ENCODE measurements around the gene XRCC6. TPM values are rescaled to one million over a fixed set of nuclear protein-coding genes. Genes with fewer than 3 reads are reported as not detected.

Gene XRCC6
- total and polyA plus RNA-seq, 2 of the 13 experiments (the other 11 are each of a cell fraction or from before 2014, with no cell fraction given): 124 to 625 TPM

DNA sequence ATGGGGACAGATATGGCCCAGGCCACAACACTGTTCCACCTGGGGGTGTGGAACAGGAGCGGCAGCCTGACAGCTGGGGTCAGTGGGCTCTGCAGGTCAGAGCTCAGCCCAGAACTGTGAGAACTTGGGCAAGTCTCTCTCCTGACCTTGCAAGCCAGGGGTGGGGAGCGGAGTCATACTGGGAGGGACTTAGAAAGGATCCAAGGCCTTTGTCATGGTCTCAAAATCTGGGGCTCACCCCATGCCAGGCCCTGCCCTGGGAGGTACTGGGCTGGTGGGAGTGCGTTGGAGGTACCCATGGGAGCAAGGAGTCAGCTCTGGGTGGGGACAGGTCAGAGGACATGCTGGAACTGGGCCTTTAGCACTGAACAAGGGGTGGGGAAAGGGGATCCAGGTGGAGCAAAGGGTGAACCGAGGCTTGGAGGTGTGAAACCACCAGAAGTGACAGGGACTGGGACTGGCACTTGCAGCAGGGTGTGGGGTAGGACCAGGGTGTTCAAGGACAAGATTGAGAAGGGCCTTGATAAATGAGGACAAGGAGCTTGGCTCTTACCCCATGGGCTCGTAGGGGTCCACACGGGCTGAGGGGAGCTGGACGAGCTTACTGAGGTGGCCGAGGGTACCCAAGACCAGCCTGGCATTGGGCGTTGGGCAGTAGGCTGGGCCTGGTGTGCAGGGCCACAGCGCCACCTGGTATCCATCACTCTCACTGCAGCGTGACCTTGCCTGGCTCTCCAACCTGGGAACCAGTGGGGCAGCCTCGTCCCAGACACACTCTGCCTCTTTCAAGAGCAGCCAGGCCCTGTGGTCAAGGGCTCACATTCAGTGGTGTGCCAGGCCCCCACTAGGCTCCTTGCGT, 24.1 kb upstream of the XRCC6 start (continued):
- TF ChIP-seq, protein P1, sequence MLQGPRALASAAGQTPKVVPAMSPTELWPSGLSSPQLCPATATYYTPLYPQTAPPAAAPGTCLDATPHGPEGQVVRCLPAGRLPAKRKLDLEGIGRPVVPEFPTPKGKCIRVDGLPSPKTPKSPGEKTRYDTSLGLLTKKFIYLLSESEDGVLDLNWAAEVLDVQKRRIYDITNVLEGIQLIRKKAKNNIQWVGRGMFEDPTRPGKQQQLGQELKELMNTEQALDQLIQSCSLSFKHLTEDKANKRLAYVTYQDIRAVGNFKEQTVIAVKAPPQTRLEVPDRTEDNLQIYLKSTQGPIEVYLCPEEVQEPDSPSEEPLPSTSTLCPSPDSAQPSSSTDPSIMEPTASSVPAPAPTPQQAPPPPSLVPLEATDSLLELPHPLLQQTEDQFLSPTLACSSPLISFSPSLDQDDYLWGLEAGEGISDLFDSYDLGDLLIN (CRISPR knock-in tag; IDR thresholded peaks at IDR 0.05; ENCODE audit: borderline replicate concordance): no peak
- TF ChIP-seq, protein P2, sequence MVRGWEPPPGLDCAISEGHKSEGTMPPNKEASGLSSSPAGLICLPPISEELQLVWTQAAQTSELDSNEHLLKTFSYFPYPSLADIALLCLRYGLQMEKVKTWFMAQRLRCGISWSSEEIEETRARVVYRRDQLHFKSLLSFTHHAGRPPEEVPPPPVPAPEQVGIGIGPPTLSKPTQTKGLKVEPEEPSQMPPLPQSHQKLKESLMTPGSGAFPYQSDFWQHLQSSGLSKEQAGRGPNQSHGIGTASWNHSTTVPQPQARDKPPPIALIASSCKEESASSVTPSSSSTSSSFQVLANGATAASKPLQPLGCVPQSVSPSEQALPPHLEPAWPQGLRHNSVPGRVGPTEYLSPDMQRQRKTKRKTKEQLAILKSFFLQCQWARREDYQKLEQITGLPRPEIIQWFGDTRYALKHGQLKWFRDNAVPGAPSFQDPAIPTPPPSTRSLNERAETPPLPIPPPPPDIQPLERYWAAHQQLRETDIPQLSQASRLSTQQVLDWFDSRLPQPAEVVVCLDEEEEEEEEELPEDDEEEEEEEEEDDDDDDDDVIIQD (CRISPR knock-in tag; IDR thresholded peaks at IDR 0.05; ENCODE audit: low read depth): no peak
- TF ChIP-seq, protein P3, sequence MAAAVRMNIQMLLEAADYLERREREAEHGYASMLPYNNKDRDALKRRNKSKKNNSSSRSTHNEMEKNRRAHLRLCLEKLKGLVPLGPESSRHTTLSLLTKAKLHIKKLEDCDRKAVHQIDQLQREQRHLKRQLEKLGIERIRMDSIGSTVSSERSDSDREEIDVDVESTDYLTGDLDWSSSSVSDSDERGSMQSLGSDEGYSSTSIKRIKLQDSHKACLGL (CRISPR knock-in tag; IDR thresholded peaks at IDR 0.05): no peak
- TF ChIP-seq ZBTB8A (CRISPR knock-in tag; IDR thresholded peaks at IDR 0.05; ENCODE audit: borderline replicate concordance, low read depth) (no peak), FOSL1 (CRISPR knock-in tag; IDR thresholded peaks at IDR 0.05; ENCODE audit: borderline replicate concordance) (no peak), ZNF350 (CRISPR knock-in tag; IDR thresholded peaks at IDR 0.05; ENCODE audit: borderline replicate concordance, low read depth) (peak; percentile 21; the same call in 1 of the 2 replicates), HMG20B (CRISPR knock-in tag; conservative IDR thresholded peaks at IDR 0.05) (no peak), FOXO1 (CRISPR knock-in tag; IDR thresholded peaks at IDR 0.05) (peak; percentile 58; the same call in 1 of the 2 replicates), ZNF326 (CRISPR knock-in tag; IDR thresholded peaks at IDR 0.05; ENCODE audit: borderline replicate concordance) (no peak), ZNF839 (CRISPR knock-in tag; IDR thresholded peaks at IDR 0.05; ENCODE audit: borderline replicate concordance) (0 out of 2 replicates have a peak, but pooled peaks have one; percentile 65), ZNF44 (CRISPR knock-in tag; IDR thresholded peaks at IDR 0.05) (no peak), KDM2A (CRISPR knock-in tag; IDR thresholded peaks at IDR 0.05; ENCODE audit: borderline replicate concordance, low read depth) (peak; percentile 62; the same call in 1 of the 2 replicates), ZNF605 (CRISPR knock-in tag; IDR thresholded peaks at IDR 0.05) (peak; percentile 54; the same call in 1 of the 2 replicates), HOXA3 (CRISPR knock-in tag; IDR thresholded peaks at IDR 0.05) (peak; percentile 26; the same call in 1 of the 2 replicates)
- TF ChIP-seq, protein P4, sequence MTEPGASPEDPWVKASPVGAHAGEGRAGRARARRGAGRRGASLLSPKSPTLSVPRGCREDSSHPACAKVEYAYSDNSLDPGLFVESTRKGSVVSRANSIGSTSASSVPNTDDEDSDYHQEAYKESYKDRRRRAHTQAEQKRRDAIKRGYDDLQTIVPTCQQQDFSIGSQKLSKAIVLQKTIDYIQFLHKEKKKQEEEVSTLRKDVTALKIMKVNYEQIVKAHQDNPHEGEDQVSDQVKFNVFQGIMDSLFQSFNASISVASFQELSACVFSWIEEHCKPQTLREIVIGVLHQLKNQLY (CRISPR knock-in tag; IDR thresholded peaks at IDR 0.05): no peak
- TF ChIP-seq, protein P5, sequence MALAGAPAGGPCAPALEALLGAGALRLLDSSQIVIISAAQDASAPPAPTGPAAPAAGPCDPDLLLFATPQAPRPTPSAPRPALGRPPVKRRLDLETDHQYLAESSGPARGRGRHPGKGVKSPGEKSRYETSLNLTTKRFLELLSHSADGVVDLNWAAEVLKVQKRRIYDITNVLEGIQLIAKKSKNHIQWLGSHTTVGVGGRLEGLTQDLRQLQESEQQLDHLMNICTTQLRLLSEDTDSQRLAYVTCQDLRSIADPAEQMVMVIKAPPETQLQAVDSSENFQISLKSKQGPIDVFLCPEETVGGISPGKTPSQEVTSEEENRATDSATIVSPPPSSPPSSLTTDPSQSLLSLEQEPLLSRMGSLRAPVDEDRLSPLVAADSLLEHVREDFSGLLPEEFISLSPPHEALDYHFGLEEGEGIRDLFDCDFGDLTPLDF (CRISPR knock-in tag; IDR thresholded peaks at IDR 0.05): no peak
- TF ChIP-seq, protein P6, sequence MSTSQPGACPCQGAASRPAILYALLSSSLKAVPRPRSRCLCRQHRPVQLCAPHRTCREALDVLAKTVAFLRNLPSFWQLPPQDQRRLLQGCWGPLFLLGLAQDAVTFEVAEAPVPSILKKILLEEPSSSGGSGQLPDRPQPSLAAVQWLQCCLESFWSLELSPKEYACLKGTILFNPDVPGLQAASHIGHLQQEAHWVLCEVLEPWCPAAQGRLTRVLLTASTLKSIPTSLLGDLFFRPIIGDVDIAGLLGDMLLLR (CRISPR knock-in tag; IDR thresholded peaks at IDR 0.05): no peak
- TF ChIP-seq, protein P7, sequence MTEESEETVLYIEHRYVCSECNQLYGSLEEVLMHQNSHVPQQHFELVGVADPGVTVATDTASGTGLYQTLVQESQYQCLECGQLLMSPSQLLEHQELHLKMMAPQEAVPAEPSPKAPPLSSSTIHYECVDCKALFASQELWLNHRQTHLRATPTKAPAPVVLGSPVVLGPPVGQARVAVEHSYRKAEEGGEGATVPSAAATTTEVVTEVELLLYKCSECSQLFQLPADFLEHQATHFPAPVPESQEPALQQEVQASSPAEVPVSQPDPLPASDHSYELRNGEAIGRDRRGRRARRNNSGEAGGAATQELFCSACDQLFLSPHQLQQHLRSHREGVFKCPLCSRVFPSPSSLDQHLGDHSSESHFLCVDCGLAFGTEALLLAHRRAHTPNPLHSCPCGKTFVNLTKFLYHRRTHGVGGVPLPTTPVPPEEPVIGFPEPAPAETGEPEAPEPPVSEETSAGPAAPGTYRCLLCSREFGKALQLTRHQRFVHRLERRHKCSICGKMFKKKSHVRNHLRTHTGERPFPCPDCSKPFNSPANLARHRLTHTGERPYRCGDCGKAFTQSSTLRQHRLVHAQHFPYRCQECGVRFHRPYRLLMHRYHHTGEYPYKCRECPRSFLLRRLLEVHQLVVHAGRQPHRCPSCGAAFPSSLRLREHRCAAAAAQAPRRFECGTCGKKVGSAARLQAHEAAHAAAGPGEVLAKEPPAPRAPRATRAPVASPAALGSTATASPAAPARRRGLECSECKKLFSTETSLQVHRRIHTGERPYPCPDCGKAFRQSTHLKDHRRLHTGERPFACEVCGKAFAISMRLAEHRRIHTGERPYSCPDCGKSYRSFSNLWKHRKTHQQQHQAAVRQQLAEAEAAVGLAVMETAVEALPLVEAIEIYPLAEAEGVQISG (CRISPR knock-in tag; IDR thresholded peaks at IDR 0.05): 0 out of 2 replicates have a peak, but pooled peaks have one; percentile 38
